A549 (cell line): ENCODE measurements around the gene FUT7. TPM values are rescaled to one million over a fixed set of nuclear protein-coding genes. Genes with fewer than 3 reads are reported as not detected.

ENCODE experiments used
- ATAC-seq, 2 experiments: fragments of 200-7000 bp in 1 of 2; fragments of >200 bp in 1 of 2; cut with Nextera tagmentation in 1 of 2; cut with Tn5 transposase in 1 of 2; 3 replicates each; pipeline versions ENCODE4 v1.8.0 to v1.9.1; 2018 to 2020; ENCODE audit warnings: mild to moderate bottlenecking in 1 of 2, moderate library complexity in 1 of 2
- CTCF ChIA-PET: fragments of 300-600 bp; sonication (Branson Sonifier 250); formaldehyde crosslinking; extraction: SDS; loops from one replicate; lab custom pipeline; 2021; ENCODE audit warnings: antibody characterized with exemption, inconsistent platforms; lab: Yijun Ruan, JAX
- POLR2A ChIA-PET: fragments of 350-600 bp; formaldehyde crosslinking; extraction: SDS; loops from one replicate; lab custom pipeline; 2021; ENCODE audit warnings: antibody characterized with exemption, inconsistent platforms; lab: Yijun Ruan, JAX
- DNase-seq, 2 experiments: peaks; one replicate each; pipeline versions ENCODE4 v3.0.0 to v3.0.0-alpha.2; 2011 to 2016; ENCODE audit warnings: low read depth in 1 of 2, low spot score in 1 of 2
- FAIRE-seq: peaks from 2 replicates; lab custom pipeline; 2011; peaks lifted over from hg19 to GRCh38; lab: Jason Lieb, UNC
- H3K27ac ChIP-seq, 2 experiments: fragments of >200 bp; sonication (Bioruptor Twin); formaldehyde crosslinking; 3 replicates each; pipeline ENCODE4 v1.5.1; 2016 to 2017
- H3K4me1 ChIP-seq: fragments of >200 bp; sonication (Bioruptor Twin); formaldehyde crosslinking; 3 replicates; pipeline ENCODE4 v1.6.1; 2016
- H3K4me2 ChIP-seq: fragments of >200 bp; sonication (Bioruptor Twin); formaldehyde crosslinking; 3 replicates; pipeline ENCODE4 v1.6.1; 2016
- H3K4me3 ChIP-seq: fragments of >200 bp; sonication (Bioruptor Twin); formaldehyde crosslinking; 3 replicates; pipeline ENCODE4 v1.5.1; 2016
- H3K9me3 ChIP-seq: fragments of >200 bp; sonication (Bioruptor Twin); formaldehyde crosslinking; 3 replicates; pipeline ENCODE4 v1.6.1; 2016
- CBX2 ChIP-seq: fragments of 200-600 bp; sonication (generic); IDR thresholded peaks from 2 replicates; pipeline ENCODE4 v1.6.1; 2016; ENCODE audit warnings: low read depth, mild to moderate bottlenecking, borderline replicate concordance
- CBX8 ChIP-seq: fragments of 200-600 bp; sonication (generic); IDR thresholded peaks from 2 replicates; pipeline ENCODE4 v1.6.1; 2016
- CHD2 ChIP-seq: fragments of 150-350 bp; IDR thresholded peaks from 2 replicates; pipeline ENCODE4 v1.6.1; 2014; ENCODE audit warnings: low read length; ENCODE audit not compliant: partially characterized antibody
- CHD4 ChIP-seq: fragments of 200-600 bp; sonication (generic); IDR thresholded peaks from 2 replicates; pipeline ENCODE4 v1.6.1; 2016; ENCODE audit warnings: antibody characterized with exemption, mild to moderate bottlenecking, borderline replicate concordance
- EHF ChIP-seq: fragments of 250-450 bp; sonication (Bioruptor Pico); IDR thresholded peaks from 2 replicates; pipeline ENCODE4 v1.5.0; 2020; ENCODE audit warnings: mild to moderate bottlenecking
- EHMT2 ChIP-seq: fragments of 200-600 bp; sonication (generic); IDR thresholded peaks from 2 replicates; pipeline ENCODE4 v1.6.1; 2016; ENCODE audit warnings: antibody characterized with exemption, low read depth, mild to moderate bottlenecking, moderate library complexity
- FOSB ChIP-seq: fragments of 250-450 bp; sonication (Bioruptor Pico); IDR thresholded peaks from 2 replicates; pipeline ENCODE4 v1.5.0; 2020; ENCODE audit warnings: mild to moderate bottlenecking, moderate library complexity
- FOSL2 ChIP-seq, 2 experiments: fragments of 450-650 bp in 1 of 2; fragments of >200 bp in 1 of 2; sonication (Bioruptor Twin) in 1 of 2; formaldehyde crosslinking; IDR thresholded peaks; 2 replicates each; pipeline versions ENCODE4 v1.5.0 to v1.6.1; 2016 to 2020; ENCODE audit warnings: mild to moderate bottlenecking in 1 of 2, moderate library complexity in 1 of 2
- HDAC2 ChIP-seq: fragments of 200-600 bp; sonication (generic); IDR thresholded peaks from 2 replicates; pipeline ENCODE4 v1.6.1; 2016
- HMGXB4 ChIP-seq: fragments of 250-450 bp; sonication (Bioruptor Pico); IDR thresholded peaks from 2 replicates; pipeline ENCODE4 v1.5.0; 2021; ENCODE audit warnings: mild to moderate bottlenecking, moderate library complexity, borderline replicate concordance
- KDM1A ChIP-seq: fragments of 200-600 bp; sonication (generic); IDR thresholded peaks from 2 replicates; pipeline ENCODE4 v1.6.1; 2016; ENCODE audit warnings: low read depth, mild to moderate bottlenecking
- KDM5A ChIP-seq: fragments of 200-600 bp; sonication (generic); IDR thresholded peaks from 2 replicates; pipeline ENCODE4 v1.6.1; 2016; ENCODE audit warnings: antibody characterized with exemption, mild to moderate bottlenecking
- MAFK ChIP-seq: fragments of 450-650 bp; IDR thresholded peaks from 2 replicates; pipeline ENCODE4 v1.6.1; 2014; ENCODE audit not compliant: partially characterized antibody
- PHF8 ChIP-seq: fragments of 200-600 bp; sonication (generic); IDR thresholded peaks from 2 replicates; pipeline ENCODE4 v1.6.1; 2016; ENCODE audit warnings: low read depth, mild to moderate bottlenecking, antibody characterized with exemption, moderate library complexity, borderline replicate concordance
- POLR2A ChIP-seq: IDR thresholded peaks from 2 replicates; pipeline ENCODE4 v1.6.1; 2012; ENCODE audit warnings: mild to moderate bottlenecking, low read length
- RFX5 ChIP-seq: fragments of 450-650 bp; IDR thresholded peaks from 2 replicates; pipeline ENCODE4 v1.7.1; 2014; ENCODE audit warnings: antibody characterized with exemption, mild to moderate bottlenecking, moderate library complexity
- ZFP36 ChIP-seq: fragments of 450-650 bp; IDR thresholded peaks from 2 replicates; pipeline ENCODE4 v1.6.1; 2014; ENCODE audit warnings: borderline replicate concordance; ENCODE audit not compliant: partially characterized antibody
- ZNF302 ChIP-seq: fragments of 250-450 bp; sonication (Bioruptor Pico); IDR thresholded peaks from 2 replicates; pipeline ENCODE4 v1.9.0; 2021; ENCODE audit warnings: inconsistent platforms, mild to moderate bottlenecking, moderate library complexity
- WGBS: methylation state at CpG from one replicate; pipeline ENCODE4 v1.1.6; 2017; ENCODE audit errors: missing lambda C conversion rate; 5-methylcytosine and 5-hydroxymethylcytosine counted together
- polyA plus RNA-seq, 4 experiments: library from polyadenylated mRNA; depleted of rRNA in 3 of 4; stranded (reverse); fragments of >200 nt; fragmentation: RNase III in 1 of 4; extraction: RNeasy Plus Mini Kit Qiagen cat#74134 plus additional on column Dnase treatment in 1 of 4; gene quantifications; 2 replicates in 3 of 4; 3 replicates in 1 of 4; pipeline ENCODE4 v1.2.3, GENCODE V29; 2011 to 2017
- TF ChIP-seq, protein P1 (sequence below): fragments of 250-450 bp; sonication (Bioruptor Pico); IDR thresholded peaks from 2 replicates; pipeline ENCODE4 v1.5.0; 2020; ENCODE audit warnings: low read depth, mild to moderate bottlenecking, moderate library complexity
- TF ChIP-seq, protein P2 (sequence below): fragments of >200 bp; sonication (Bioruptor Twin); formaldehyde crosslinking; IDR thresholded peaks from 3 replicates; pipeline ENCODE4 v1.6.1; 2016

Gene FUT7
- polyA plus RNA-seq, 2 of the 4 experiments (the other 2 are of a cell fraction): not detected

DNA sequence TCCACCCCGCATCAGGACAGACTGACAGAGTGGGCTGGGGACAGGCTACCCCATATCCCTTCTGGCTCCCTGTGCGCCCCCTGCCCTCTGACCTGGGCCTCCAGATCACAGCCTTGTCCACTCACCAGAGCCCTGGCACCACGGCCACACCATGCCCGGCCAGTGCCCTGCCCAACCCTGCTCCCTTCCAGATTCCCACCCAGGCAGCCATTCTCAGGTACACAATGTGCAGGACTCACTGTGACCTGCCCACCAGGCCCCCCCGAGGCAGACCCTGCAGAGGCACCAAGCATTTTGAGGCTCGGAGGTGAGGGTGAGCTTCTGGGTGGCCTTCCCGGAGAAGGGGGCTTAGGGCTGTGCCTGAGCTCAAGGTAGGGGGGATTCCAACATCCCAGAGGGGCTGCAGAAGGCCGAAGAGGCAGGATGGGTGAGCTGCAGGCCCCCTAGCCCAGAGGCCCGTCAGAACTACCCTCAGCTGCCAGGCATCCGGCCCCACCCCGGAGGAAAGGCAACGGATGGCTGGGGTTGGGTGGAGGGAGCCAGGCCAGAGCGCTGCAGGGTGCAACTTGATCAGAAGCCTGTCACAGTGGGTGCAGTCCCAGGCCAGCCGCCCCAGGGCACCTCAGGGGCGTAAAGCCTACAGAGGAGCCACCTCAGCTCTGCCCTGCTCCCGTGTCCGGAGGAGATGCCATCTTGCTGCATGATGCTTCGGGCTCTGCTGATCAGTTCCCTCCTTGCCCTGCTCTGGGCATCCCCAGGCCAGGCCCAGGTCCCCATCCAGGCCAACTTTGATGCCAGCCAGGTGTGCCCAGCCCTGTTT, 49.4 kb downstream of the FUT7 start, which contains the start of gene LCNL1:
Gene LCNL1 (plus strand): TSS at position 762 of the 820 bp plus-strand sequence. CDS start 594 bp downstream, outside the sequence.
- DNase-seq: no peak
- CTCF ChIA-PET: interaction anchor here (0.7 to 1.6 kb wide), 5 partner anchors 11 to 82 kb away, joined by 3 to 9 read pairs (median 3); partner anchors contain the start of gene C8G
- peak within 1 kb of the TSS in 1 of 2 experiments; percentile 40; a peak in 2 of 6 replicates for H3K27ac ChIP-seq

GRCh38 chr9:136981588-136982231, 50.2 kb downstream of the FUT7 start:
- no peak for FAIRE-seq
- H3K4me2 ChIP-seq: no peak overlapping the region
- no peak for ATAC-seq
- H3K27ac ChIP-seq: peak overlapping the region in 1 of 2 experiments; percentile 40; a peak in 2 of 6 replicates
- no peaks in the 10 kb centered on the region for H3K9me3 ChIP-seq
- 84% methylated on average over 11 of the region's 17 CpGs for WGBS
- ChIA-PET POLR2A (interaction anchor here (2.1 kb wide), 1 partner anchor 10 kb away, joined by 7 read pairs; the partner anchor contains the start of gene PAXX), CTCF (interaction anchor here (0.7 to 1.7 kb wide), 6 partner anchors 10 to 83 kb away, joined by 3 to 9 read pairs (median 4); partner anchors contain the start of genes ABCA2 and C8G)
- no peak for TF ChIP-seq POLR2A
- no peak for TF ChIP-seq HDAC2
- TF ChIP-seq ZFP36: no peak
- TF ChIP-seq FOSL2 (IDR thresholded peaks at IDR 0.05): no peak
- TF ChIP-seq FOSL2 (CRISPR knock-in tag; IDR thresholded peaks at IDR 0.05): no peak
- TF ChIP-seq EHMT2: no peak
- TF ChIP-seq KDM1A: no peak
- no peak for TF ChIP-seq RFX5
- TF ChIP-seq FOSB (CRISPR knock-in tag): no peak
- TF ChIP-seq CHD2: no peak
- TF ChIP-seq, protein P1, sequence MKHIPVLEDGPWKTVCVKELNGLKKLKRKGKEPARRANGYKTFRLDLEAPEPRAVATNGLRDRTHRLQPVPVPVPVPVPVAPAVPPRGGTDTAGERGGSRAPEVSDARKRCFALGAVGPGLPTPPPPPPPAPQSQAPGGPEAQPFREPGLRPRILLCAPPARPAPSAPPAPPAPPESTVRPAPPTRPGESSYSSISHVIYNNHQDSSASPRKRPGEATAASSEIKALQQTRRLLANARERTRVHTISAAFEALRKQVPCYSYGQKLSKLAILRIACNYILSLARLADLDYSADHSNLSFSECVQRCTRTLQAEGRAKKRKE (CRISPR knock-in tag): no peak
- no peak for TF ChIP-seq HMGXB4 (CRISPR knock-in tag)
- TF ChIP-seq EHF: no peak
- TF ChIP-seq ZNF302 (CRISPR knock-in tag): no peak
- TF ChIP-seq, protein P2, sequence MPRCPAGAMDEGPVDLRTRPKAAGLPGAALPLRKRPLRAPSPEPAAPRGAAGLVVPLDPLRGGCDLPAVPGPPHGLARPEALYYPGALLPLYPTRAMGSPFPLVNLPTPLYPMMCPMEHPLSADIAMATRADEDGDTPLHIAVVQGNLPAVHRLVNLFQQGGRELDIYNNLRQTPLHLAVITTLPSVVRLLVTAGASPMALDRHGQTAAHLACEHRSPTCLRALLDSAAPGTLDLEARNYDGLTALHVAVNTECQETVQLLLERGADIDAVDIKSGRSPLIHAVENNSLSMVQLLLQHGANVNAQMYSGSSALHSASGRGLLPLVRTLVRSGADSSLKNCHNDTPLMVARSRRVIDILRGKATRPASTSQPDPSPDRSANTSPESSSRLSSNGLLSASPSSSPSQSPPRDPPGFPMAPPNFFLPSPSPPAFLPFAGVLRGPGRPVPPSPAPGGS: no peak
- no peak for TF ChIP-seq PHF8
- TF ChIP-seq KDM5A: no peak
- TF ChIP-seq CBX8: no peak
- no peak for DNase-seq
- H3K4me3 ChIP-seq: no peak overlapping the region
- H3K4me1 ChIP-seq: peaks cover 6% of the 10 kb centered on the region; the same call in 1 of the 3 replicates

More for the DNA sequence above, 49.4 kb downstream of the FUT7 start, which contains the start of gene LCNL1:
- Histone ChIP-seq H3K9me3 (no peaks in the 10 kb centered on the region), H3K4me2 (no peak within 1 kb of the TSS)
- WGBS: 74% methylated on average over 18 of the region's 18 CpGs
- FAIRE-seq: no peak
- ATAC-seq: no peak
- TF ChIP-seq CHD4 (no peak), CBX2 (no peak), MAFK (no peak)
- TF ChIP-seq, all 56 proteins: peak for 0
- POLR2A ChIA-PET: interaction anchor here (2.1 kb wide), 1 partner anchor 9 kb away, joined by 7 read pairs; the partner anchor contains the start of gene PAXX
- Histone ChIP-seq H3K4me3 (no peak within 1 kb of the TSS), H3K4me1 (peaks cover 4% of the 10 kb centered on the region; the same call in 1 of the 3 replicates)
